NCI-H1105 (cell line): ENCODE data around the gene ZNF12.
"Not testable (repeated sequence)": the region's sequence is repeated elsewhere in the genome, so short reads cannot be mapped to it uniquely, and the experiment has no call there.

Source experiments
- DNase-seq: peaks from one replicate; lab custom pipeline; 2025; lab: John Stamatoyannopoulos, UW

Gene ZNF12

DNA sequence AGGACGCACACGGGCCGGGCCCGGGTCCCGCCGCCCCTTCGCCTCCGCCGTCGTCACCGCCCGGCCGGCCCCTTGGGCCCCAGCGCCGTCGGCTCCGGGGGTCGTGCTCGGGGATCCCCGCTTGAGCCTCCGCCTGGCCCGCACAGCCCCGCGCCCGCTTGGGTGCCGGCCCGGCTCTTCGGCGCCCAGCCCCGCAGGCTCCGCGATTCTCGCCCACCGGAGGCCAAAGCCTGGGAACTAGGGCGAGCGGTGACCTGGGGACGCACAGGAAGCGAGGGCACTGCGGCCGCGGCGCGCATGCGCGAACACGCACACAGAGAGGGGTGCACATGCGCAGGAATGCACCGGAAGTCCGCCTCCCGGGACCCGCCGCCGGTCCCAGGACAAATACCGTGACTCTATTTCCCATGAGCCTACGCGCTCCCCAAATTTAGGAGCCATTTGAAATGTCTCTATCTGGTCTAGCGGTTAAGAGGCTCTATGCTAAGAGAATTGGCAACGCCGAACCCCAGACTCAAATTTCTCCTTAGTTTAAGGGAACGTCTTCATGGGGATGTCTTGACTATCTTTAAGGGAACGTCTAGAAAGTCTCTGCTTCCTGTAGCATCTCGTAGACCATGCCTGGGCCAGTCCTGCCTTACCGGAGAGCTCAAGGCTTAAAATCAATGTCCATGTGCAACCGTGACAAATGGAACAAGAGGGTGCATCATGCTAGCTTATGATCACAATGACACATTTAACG is at the start of gene ZNF12:
Gene ZNF12, minus strand, starts transcription at position 282 of the 742 bp plus-strand sequence. CDS start 1,774 bp downstream, outside the sequence.
- DNase-seq, result peak; percentile 90

DNA sequence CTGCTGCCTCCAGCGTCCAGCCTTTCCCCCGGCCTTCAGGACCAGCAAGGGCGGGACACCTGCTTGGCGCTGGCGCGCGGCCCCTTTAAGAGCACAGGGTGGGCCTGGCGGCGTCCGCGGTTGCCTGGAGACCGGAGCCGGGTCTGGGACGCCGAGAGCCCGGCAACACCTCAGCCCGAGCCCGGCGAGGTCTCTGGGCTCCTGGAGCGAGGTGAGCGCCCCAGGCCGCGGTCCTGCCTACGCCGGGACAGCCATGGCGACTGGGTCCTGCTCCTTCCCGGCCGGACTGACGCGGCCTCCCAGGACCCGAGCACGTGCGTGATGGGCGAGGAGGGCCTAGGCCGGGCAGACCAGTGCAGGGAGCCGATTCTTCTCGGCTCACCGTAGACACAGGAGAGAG is 47.2 kb upstream of the ZNF12 start, which contains the start of gene RSPH10B2:
Gene RSPH10B2, plus strand, starts transcription at position 140 of the 400 bp plus-strand sequence. CDS start 3,575 bp downstream, outside the sequence.
- DNase-seq, result not testable (repeated sequence)

DNA sequence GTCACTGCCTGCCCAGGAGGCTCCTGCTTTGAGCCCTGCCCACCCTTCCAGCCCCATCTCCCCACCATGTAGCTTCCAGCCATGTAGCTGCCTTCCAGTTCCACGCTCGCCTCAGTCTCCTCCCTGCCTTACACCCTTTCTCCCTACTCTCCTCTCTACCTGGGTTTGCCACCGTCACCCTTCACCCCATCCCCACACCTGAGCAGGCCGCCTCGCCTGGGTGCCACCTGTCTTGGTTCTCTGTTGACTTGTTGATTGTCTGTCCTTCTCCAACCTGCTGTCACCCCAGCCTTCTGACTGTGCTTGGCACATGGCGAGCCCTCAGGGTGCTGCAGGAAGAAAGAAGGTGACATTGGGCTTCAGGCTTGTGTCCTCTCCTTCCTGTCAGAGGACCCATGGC is 43.4 kb upstream of the ZNF12 start:
- not testable (repeated sequence) for DNase-seq

DNA sequence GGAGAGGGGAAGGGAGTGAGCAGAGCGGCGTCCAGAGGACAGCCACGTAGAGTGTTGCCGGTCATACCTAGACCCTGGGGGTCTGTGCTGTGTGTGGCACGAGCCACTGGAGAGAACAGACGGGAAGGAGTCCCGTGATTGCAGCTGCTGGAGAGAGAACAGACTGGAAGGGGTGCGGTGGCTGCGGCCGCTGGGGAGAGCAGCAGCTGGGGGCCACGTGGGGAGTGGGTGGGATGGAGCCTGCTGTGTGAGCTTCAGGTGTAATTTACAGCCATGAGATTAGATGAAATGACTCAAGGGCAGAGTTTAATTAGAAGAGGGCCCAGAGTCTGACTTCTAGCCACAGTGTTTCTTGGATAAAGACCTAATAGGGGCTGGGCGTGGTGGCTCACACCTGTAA is 42.6 kb upstream of the ZNF12 start:
- not testable (repeated sequence) for DNase-seq

DNA sequence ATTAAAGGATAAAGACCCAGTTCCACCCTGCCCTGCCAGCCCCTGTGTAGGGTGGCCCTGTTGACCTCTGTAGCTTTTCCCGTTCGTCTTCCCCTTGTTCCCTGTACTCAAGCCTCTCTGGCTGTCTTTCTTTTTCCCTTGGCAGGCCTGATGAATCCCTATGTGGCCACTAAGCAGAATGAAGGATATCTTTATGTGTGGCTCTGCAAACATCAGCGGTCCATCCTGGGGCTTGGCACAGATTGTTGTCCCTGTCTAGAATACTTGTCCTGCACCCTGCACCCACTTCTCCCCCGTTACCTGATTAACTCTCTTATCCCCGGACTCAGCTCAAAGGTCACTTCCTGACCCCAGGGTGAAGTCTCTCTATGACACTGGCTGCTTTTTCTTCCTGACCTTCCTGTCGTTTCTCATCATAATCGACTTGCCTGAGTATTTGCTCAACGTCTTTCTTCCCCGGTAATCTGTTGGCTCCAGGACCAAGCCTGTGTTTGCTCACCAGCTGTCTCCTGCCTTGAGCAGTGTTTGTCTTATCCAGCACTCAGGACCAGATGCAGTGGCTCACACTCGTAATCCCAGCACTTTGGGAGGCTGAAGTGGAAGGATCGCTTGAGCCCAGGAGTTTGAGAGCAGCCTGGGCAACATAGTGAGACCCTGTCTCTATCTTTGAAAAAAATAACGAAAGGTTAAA is 37.8 kb upstream of the ZNF12 start:
- DNase-seq, result not testable (repeated sequence)

DNA sequence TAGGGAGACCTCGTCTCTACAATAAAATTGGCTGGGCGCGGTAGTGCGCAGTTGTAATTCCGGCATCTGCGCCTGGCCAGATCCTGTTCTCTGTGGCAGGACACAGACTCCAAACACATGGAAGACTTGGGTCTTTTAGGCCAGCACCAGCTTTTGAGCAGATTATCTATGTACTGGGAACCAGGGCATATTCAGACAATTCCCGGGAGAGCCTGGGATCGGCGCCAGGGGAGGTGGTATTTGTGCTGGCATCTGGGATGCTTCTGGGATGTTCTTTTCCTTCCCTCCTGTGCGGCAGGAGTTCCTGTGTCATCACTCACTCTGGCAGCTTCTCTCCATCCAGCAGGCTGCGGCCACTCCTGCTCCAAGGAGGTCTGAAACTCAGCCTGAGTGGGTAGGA is 31.7 kb upstream of the ZNF12 start:
- DNase-seq, result not testable (repeated sequence)

DNA sequence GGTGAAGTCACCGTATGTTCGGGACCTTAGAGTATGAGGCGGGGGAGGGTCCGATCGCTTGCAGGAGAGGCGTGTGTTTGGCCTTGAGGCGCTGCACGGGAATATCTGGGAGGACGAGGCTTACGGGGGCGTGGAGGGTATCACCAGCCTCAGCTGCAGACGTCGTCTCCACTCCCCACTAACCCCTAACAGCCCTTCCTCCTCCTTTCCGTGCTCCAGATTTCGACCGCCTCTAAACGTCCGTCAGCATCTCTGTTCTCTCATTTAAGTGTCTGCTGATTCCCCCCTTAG is 23.5 kb upstream of the ZNF12 start:
- DNase-seq, result no peak

DNA sequence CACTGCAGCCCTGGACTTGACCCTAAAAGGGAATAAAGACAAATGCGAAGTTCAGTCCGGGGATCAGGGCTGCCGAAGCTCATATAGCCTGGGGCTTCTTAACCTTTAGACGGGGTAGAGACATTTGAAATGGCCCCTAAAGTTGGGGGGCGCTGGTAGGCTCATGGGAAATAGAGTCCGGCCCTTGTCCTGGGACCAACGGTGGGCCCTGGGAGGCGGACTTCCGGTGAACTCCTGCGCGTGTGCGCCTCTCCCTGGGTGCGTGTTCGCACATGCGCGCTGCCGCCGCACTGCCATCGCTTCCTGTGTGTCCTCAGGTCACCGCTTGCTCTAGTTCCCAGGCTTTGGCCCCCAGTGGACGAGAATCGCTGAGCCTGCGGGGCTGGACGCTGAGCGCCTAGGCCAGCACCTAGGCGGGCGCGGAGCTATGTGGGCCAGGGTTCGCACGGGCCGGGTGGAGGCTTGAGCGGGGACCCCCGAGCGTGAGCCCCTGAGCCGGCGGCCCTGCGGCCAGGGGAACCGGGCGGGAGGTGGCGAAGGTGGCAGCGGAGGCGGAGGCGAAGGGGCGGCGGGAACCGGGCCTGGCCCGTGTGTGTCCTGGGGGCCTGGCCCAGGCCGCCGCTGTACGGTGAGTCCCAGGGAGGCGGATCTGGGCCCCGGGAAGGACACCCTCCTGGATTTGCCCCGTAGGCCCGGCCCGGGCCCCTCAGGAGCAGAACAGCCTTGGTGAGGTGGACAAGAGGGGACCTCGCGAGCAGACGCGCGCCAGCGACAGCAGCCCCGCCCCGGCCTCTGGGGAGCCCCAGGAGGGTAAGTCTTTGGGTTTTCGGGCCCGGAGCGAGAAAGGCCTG is 23.0 kb upstream of the ZNF12 start:
- peak; percentile 75 for DNase-seq

DNA sequence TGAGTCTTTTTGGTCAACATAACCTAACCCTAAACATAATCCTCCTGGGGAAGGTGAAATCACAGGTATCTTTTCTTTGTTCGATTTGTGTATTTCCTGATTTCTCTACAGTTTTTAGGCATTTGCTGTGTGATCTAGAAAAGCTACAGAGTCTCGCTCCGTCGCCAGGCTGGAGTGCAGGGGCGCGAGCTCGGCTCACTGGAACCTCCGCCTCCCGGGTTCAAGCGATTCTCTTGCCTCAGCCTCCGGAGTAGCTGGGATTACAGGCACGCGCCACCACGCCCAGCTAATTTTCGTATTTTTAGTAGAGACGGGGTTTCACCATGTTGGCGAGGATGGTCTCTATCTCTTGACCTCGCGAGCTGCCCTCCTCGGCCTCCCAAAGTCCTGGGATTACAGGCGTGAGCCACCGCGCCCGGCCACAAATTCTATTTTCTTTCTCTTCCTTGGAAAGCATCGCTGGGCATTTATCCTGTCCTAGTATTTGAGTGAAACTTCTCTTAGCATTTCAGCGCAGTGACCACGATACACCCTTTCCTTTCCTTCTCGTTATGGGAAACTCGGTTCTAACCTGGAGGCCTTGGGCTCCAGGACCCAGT is 22.2 kb upstream of the ZNF12 start:
- DNase-seq, result not testable (repeated sequence)

DNA sequence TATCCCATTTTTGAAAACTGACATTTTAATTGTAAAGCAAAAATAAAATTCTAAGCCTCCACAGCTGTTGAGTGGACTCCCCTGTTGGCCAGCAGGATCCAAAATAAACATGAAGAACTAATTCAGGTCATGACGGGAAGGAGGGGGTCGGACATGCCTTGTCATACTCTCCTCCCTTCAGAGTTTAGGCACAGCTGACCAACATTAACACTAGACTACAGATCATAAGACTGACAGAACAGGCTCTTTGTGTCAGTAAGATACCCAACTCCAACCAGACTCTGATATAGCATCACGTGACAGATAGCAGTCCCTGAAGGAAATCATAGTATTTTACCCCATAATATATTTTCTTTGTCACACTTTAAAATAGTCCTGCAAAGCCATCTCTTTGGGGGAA is 20.9 kb upstream of the ZNF12 start:
- no peak for DNase-seq

DNA sequence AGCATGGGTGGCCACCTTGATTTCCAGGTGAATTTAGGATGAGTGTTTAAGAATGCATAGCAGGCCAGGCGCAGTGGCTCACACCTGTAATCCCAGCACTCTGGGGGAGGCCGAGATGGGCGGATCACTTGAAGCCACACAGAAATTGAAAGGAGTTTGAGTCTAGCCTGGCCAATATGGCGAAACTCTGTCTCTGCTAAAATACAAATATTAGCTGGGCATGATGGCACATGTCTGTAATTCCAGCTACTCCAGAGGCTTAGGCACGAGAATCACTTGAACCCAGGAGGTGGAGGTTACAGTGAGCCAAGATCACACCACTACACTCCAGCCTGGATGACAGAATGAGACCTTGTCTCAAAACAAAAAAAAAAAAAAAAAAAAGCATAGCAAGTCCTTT is 19.6 kb upstream of the ZNF12 start:
- DNase-seq, result not testable (repeated sequence)

DNA sequence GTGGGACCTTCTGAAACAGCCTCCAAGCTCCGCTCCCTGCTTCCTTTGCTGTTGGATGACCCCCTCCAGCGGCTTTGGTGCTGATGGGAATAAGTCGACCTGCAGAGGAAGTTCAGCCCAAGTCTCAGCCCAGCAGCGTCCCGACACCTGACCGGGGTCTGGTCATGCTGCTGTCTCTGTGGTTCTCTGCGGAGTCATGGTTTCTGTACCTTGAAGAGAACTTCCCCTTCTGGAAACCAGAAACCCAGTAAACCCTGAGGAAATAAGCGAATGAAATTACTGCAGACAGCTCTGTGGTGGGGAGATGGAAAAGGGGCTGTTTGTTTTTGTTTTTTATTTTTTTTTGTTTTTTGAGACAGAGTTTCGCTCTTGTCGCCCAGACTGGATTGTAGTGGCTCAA is 18.3 kb upstream of the ZNF12 start:
- DNase-seq, result no peak

DNA sequence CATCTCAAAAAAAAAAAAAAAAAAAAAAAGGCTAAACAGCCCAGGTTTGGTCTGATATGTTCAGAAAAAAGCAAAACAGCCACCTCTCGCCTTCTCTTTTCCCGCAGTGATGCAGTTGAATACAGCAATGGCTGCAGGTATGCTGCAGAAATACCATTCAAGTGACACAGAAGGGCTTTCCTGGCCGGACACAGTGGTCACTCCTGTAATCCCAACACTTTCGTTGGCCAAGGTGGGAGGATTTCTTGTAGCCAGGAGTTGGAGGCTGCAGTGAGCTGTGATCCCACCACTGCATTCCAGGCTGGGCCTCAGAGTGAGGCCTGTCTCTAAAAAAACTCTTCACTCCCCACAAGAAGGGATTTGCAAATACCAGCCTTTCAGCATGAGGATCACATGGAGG is 17.6 kb upstream of the ZNF12 start:
- DNase-seq, result not testable (repeated sequence)

DNA sequence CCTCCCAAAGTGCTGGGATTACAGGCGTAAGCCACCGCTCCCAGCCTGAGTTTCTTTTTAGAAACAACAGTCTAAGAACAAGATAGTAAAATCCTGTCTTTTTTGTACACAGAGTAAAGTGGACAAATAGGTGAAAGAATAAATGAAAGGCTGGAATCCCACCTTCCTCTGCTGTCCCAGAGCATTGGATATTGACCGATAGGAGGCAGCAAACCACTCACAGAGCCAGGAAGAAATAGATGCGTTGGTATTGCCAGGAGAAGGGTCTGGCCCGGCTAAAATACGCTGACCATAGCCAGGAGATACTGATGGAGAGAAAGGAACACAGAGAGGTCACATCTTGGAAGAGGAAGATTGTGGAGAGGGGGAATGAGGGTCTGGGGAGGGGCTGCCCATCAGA is 11.4 kb upstream of the ZNF12 start:
- no peak for DNase-seq

DNA sequence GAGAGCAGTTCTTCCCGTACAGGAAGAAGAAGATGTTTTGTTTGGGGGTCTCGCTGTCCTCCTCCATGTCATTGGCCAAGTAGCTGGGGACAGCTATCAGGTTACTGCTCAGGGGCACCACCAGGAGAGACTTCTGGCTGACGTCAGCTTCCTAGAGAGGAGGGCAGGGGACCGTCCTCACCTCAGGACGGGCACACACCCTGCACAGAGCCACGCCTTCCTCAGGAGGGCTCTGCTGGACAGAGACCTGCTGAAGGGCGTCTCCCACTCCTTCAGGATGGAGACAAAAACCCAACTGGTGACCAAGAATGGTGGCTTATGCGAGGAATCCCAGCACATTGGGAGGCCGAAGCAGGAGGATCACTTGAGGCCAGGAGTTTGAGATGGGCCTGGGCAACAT is 9.2 kb upstream of the ZNF12 start:
- not testable (repeated sequence) for DNase-seq

DNA sequence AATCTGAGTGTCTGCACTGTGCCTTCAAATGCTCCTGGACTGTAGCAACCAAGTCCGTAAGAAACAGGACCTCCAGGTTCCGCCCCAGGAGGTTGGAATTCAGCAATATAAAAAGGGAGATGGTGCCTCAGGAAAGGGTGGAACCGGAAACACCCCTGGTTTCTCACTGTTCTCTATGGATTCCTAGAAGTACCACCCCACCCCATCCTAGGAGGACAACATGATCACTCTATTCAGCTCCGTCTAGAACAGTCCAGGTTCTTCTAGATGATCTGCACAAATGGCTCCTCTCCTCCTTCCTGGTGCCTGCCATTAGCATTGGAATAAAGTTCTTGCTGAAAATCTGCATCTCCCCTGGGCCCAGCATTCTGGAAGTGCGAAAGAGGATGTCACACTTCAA is 7.6 kb upstream of the ZNF12 start:
- no peak for DNase-seq

DNA sequence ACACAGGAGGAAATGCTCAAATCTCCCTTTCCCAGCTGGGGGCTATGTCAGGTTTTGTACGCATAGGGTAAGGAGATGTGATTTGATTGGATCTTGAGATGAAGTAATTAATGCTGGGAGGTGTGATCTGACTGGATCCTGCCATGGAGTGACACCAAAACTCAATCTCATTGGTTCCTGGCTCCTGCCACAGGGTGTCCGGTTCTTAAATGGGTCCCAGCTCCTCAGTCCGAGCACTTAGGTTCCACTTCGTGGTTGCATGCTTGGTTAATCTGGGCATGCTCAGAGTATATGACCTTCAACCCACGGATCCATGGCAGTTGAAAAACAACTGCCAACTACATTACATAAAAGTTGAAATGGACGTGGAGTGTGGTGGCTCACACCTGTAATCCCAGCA is 3.1 kb upstream of the ZNF12 start:
- no peak for DNase-seq

DNA sequence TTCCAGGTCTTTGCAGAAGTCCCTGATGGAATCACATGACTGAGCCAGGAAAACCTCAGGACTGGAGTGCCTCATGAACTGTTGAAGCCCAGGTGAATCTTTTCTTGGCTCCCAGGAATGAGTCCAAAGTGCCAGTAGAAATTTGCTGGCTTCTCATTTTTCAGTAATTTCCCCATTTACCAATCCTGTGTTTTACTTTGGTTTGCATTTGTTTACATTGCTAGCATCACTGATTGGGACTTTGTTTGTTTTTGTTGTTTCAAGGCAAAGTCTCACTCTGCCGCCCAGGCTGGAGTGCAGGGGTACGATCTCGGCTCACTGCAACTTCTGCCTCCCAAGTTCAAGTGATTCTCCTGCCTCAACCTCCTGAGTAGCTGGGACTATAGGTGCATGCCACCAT is 1.6 kb upstream of the ZNF12 start:
- DNase-seq, result no peak

DNA sequence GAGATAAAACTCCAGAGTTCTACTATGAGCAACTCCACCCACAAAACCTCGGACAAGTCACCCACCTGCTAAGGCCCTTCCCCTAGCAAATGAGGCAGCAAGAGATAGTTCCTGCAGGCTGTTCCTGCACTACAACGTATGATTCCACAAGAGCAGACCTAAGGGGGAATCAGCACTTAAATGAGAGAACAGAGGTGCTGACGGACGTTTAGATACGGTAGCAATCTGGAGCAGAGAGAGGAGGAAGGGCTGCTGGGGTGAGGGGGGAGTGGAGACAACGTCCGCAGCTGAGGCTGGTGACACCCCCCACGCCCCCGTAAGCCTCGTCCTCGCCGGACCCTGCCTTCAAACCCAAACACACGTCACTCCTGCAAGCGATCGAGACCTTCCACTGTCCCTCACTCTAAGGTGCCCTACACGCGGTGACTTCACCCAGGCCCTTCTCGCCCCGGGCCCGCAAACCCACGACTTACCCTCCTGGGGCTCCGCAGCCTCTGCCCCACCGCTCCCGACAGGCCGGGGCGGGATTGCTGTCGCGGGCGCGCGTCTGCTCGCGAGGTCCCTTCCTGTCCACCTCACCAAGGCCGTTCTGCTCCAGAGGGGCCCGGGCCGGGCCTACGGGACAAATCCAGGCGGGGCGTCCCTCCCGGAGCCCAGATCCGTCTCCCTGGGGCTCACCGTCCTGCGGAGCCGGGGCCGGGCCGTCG is 635 bp downstream of the ZNF12 start:
- no peak for DNase-seq

DNA sequence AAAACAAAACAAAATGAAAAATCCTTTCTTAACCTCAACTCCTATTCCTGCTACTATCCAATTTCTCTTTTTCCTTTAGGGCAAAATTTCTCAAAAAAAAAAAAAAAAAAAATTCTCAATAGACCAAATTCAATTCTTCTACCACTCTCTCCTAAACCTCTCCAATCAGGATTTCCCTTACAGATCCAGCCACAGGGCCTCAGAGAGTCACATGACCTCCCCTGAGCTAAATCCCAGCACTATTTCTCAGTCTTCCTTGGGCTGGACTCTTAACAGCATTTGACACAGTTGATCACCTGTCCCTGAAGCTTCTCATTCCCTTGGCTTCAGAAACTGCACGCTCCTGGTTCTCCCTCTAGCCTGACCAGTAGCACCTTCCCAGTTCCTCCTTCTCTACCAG is 4.9 kb downstream of the ZNF12 start:
- DNase-seq, result no peak

DNA sequence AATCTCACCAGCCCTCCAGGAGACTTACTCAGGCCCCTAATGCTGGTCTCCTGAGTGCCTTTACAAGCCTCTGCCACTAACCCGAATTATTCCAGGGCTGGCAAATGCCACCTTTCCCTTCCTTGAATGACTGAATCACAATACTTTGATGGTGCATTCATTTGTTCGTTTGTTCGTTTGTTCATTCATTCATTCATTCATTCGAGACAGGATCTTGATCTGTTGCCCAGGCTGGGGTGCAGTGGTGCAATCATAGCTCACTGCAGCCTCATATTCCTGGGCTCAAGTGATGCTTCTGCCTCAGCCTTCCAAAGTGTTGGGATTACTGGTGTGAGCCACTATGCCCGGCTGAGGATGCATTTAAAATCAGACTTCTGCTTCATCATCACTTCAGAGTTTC is 6.0 kb downstream of the ZNF12 start:
- no peak for DNase-seq

DNA sequence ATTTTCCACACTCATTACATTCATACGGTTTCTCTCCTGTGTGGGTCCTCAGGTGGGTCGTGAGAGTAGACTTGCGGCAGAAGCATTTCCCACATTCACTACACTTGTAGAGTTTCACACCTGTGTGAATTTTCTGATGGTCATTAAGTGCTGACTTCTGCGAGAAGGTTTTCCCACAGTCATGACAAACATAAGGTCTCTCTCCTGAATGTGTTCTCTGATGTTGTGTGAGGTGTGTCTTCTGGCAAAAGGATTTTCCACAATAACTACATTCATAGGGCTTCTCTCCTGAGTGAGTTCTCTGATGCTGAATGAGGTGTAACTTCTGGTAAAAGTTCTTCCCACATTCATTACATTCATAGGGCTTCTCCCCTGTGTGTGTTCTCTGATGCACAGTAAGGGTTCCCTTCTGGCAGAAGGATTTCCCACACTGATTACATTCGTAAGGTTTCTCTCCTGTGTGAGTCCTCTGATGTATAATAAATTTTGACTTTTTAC is 15.1 kb downstream of the ZNF12 start:
- no peak for DNase-seq
